ENCODE measurements around the gene IGFBP5. TPM values are rescaled to one million over a fixed set of nuclear protein-coding genes. Genes with fewer than 3 reads are reported as not detected.

IGFBP5 gene
- total and polyA plus RNA-seq, 2 of the 8 experiments (the other 6 are each of a cell fraction or from before 2014, with no cell fraction given), result 2.2 to 2.5 TPM

- 35% methylated on average over 9 of the region's 9 CpGs; no CpG with 5 or more reads in 1 of the 2 experiments for WGBS, 2 experiments (ENCODE audit: extremely low coverage in 1 of 2, insufficient coverage in 1 of 2, insufficient read length in 1 of 2, insufficient replicate concordance in 2 of 2, low coverage in 1 of 2, low lambda C conversion rate in 2 of 2, missing lambda C conversion rate in 1 of 2)
- no peak overlapping the region for H2BK15ac ChIP-seq (ENCODE audit: low read length)
- H2BK20ac ChIP-seq (ENCODE audit: low read length), result no peak overlapping the region
- H3K23me2 ChIP-seq (ENCODE audit: low read depth, low read length), result no peaks in the 10 kb centered on the region
- no peaks in the 10 kb centered on the region for H3K9me3 ChIP-seq (ENCODE audit: insufficient read depth in 2 of 2, low read depth in 1 of 2, low read length in 1 of 2)
- peaks cover 2 to 3% of the 10 kb centered on the region in 2 experiments for H4K20me1 ChIP-seq (replicated peaks in 1 of 2; ENCODE audit: control insufficient read depth in 1 of 2, insufficient read depth in 2 of 2, low read length in 2 of 2)
- no peak overlapping the region for H3K9ac ChIP-seq (replicated peaks in 1 of 4; ENCODE audit: extremely low read depth in 1 of 4, low read depth in 3 of 4, low read length in 3 of 4)
- H2AK5ac ChIP-seq (ENCODE audit: low read depth, low read length), result no peak overlapping the region
- H4K8ac ChIP-seq (ENCODE audit: extremely low read depth, insufficient read depth, low read length), result no peak overlapping the region
- no peak overlapping the region for H3K14ac ChIP-seq (ENCODE audit: insufficient read length)
- H3K23ac ChIP-seq (ENCODE audit: insufficient read length), result no peak overlapping the region
- H4K91ac ChIP-seq (replicated peaks; ENCODE audit: insufficient read length, low read length), result no peak overlapping the region
- H3K79me1 ChIP-seq (ENCODE audit: low read depth, low read length), result no peaks in the 10 kb centered on the region
- ChIA-PET POLR2A (ENCODE audit: partially characterized antibody) (interaction anchor here (0.8 to 1.2 kb wide), 5 partner anchors 15 to 168 kb away, joined by 3 to 5 read pairs (median 3); partner anchors contain the start of gene RPL37A), CTCF (ENCODE audit: partially characterized antibody) (interaction anchor here (0.6 to 15.9 kb wide), 39 partner anchors 8 to 1792 kb away, joined by 3 to 493 read pairs (median 6); partner anchors contain the start of genes IGFBP2 and IGFBP5)
- DNase-seq (ENCODE audit: low read depth in 1 of 2, low spot score in 2 of 2), result peak; percentile 71 to 92
- H3K4ac ChIP-seq (replicated peaks; ENCODE audit: insufficient read length, low read depth, low read length), result no peak overlapping the region
- H4K5ac ChIP-seq (ENCODE audit: insufficient read length, low read depth, low read length), result no peak overlapping the region
- H3K4me2 ChIP-seq (ENCODE audit: insufficient read depth in 1 of 2, low read depth in 2 of 2, low read length in 2 of 2), result no peak overlapping the region
- peak; percentile 99 for FAIRE-seq
- no peak overlapping the region for H2BK120ac ChIP-seq (replicated peaks; ENCODE audit: low read depth, low read length)
- no peak overlapping the region for H3K18ac ChIP-seq (ENCODE audit: extremely low read depth, low read length)
- no peak overlapping the region; a peak in 1 of 8 replicates for H3K4me3 ChIP-seq (ENCODE audit: extremely low read depth in 1 of 4, insufficient read depth in 2 of 4, low read depth in 3 of 4, low read length in 4 of 4)
- H3K56ac ChIP-seq (replicated peaks; ENCODE audit: insufficient read length, low read depth, low read length), result no peak overlapping the region
- H2BK12ac ChIP-seq (ENCODE audit: low read depth, low read length), result peak overlapping the region; percentile 11; the same call in 1 of the 2 replicates
- H3K27me3 ChIP-seq (replicated peaks in 1 of 4; ENCODE audit: control insufficient read depth in 3 of 4, extremely low read depth in 1 of 4, insufficient read depth in 3 of 4, low read length in 3 of 4), result no peaks in the 10 kb centered on the region
- no peak overlapping the region for H2BK5ac ChIP-seq (ENCODE audit: low read depth, low read length)
- no peaks in the 10 kb centered on the region for H3K79me2 ChIP-seq (ENCODE audit: control insufficient read depth in 1 of 2, insufficient read depth in 2 of 2, low read length in 2 of 2)
- H3K4me1 ChIP-seq (replicated peaks in 1 of 4; ENCODE audit: control insufficient read depth in 3 of 4, insufficient read depth in 4 of 4, low read length in 3 of 4), result peaks cover 0 to 13% (median 10%) of the 10 kb centered on the region in 4 experiments; a peak in 6 of 7 replicates
- H2AFZ ChIP-seq (ENCODE audit: low read length), result no peak overlapping the region
- H3K27ac ChIP-seq (ENCODE audit: low read depth, low read length), result no peak overlapping the region
- H3K36me3 ChIP-seq (ENCODE audit: control insufficient read depth in 2 of 4, insufficient read depth in 4 of 4, low read length in 3 of 4), result peaks cover 0 to 16% (median 9%) of the 10 kb centered on the region in 4 experiments; a peak in 5 of 8 replicates
- TF ChIP-seq RNF2 (IDR thresholded peaks at IDR 0.05; ENCODE audit: borderline replicate concordance, low read depth, low read length, missing control alignments, poor library complexity, severe bottlenecking) (no peak), E2F6 (IDR thresholded peaks at IDR 0.05) (no peak; the same call in 1 of the 2 replicates), CTBP2 (IDR thresholded peaks at IDR 0.05; ENCODE audit: borderline replicate concordance, insufficient read depth, insufficient read length, low read length) (peak; percentile 64), POLR2AphosphoS5 (IDR thresholded peaks at IDR 0.05; ENCODE audit: low read depth, low read length) (no peak), POU5F1 (IDR thresholded peaks at IDR 0.05; ENCODE audit: low read depth, low read length) (no peak), MAX (IDR thresholded peaks at IDR 0.05) (peak; percentile 88), CHD2 (IDR thresholded peaks at IDR 0.05; ENCODE audit: low read length) (no peak), TAF7 (optimal IDR thresholded peaks at IDR 0.05; ENCODE audit: borderline replicate concordance, low read depth, low read length) (peak; percentile 55), ATF3 (IDR thresholded peaks at IDR 0.05; ENCODE audit: insufficient read depth, low read depth, low read length) (no peak)
These were observed 28.7 kb downstream of the IGFBP5 start for GRCh38 chr2:216666461-216667233.

All from H1 (cell line).